ENCODE data around the gene RABL2B. TPM values are rescaled to one million over a fixed set of nuclear protein-coding genes. Genes with fewer than 3 reads are reported as not detected.

The RABL2B gene
- total RNA-seq, 1 experiment from 2014 or later: 36.7 TPM

DNA sequence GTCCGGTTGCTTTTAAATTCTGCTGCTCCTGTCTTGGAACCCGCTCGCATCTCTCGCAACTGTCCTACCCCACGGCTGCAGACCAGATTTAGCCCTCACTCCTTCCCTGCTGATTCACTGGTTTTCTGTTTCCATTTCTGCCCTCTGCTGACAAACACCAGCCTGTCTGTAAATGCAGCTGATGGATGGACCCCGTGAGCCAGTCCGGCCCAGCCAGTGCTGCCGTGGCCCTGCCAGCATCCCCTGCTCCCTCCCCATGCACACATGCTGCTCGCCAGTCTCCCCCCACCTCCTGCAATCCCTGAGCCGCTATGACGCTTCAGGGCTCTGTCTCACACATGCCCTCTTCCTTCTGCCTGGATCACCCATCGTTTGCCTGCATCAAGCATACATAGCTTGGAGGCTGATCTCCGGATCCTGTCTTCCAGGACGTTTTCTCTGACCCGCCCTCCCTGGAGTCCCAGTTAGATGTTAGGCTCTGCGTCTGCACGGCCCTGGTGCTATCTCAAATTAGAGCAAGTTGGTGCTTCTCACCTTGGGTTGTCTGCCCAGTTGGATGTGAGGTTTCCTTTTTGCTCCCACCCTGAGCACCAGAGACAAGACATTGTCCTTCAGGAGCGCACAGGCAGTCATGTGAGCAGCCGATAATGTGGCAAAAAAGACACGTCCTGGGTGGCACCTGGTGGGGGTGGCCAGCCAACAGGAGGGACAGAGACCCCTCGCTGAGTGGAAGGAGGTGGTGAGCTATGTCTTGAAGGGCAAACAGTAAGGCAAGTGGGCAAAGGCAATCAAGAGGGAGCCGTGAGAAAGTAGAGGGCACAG is 49.7 kb downstream of the RABL2B start:
- intact Hi-C loops (cut with micrococcal nuclease): no loop called here
- H3K36me3 ChIP-seq (ENCODE audit: control insufficient read depth in 1 of 2, insufficient read depth in 2 of 2, low read length in 2 of 2): no peaks in the 10 kb centered on the region; a peak in 1 of 4 replicates
- peaks cover 0 to 12% of the 10 kb centered on the region in 2 experiments; a peak in 2 of 4 replicates for H3K4me1 ChIP-seq (ENCODE audit: control insufficient read depth in 1 of 2, insufficient read depth in 2 of 2, low read length in 2 of 2)
- H3K9me2 ChIP-seq (ENCODE audit: insufficient read depth): no peaks in the 10 kb centered on the region
- no peaks in the 10 kb centered on the region for H3K9me3 ChIP-seq (ENCODE audit: control insufficient read depth in 1 of 2, insufficient read depth in 1 of 2, low read depth in 1 of 2, low read length in 2 of 2)
- no peak overlapping the region for H3K4me2 ChIP-seq (ENCODE audit: low read length)
- no peak overlapping the region for H3K4me3 ChIP-seq (replicated peaks in 1 of 2; ENCODE audit: low read depth in 1 of 2, low read length in 2 of 2)
- BruUV-seq (replicated peaks): no TSS peak
- ChIA-PET RAD21 (ENCODE audit: low non-redundant PET in 1 of 2, low total read pairs in 2 of 2, uncharacterized antibody in 2 of 2, unreplicated experiment in 2 of 2) (no interaction called here), POLR2A (no interaction called here), CTCF (no interaction called here)
- H2AFZ ChIP-seq (ENCODE audit: low read depth, low read length, poor library complexity, severe bottlenecking): no peak overlapping the region
- no peak overlapping the region for H3K27ac ChIP-seq (ENCODE audit: low read depth, low read length)
- no peaks in the 10 kb centered on the region for H4K20me1 ChIP-seq (ENCODE audit: insufficient read depth)
- no peaks in the 10 kb centered on the region for H3K27me3 ChIP-seq (ENCODE audit: insufficient read depth, low read length)
- no peak overlapping the region for H3K9ac ChIP-seq (ENCODE audit: low read length)
- DNase-seq (ENCODE audit: low read depth, low spot score) (no peak), ATAC-seq (no peak)
- TF ChIP-seq POLR2A (IDR thresholded peaks at IDR 0.05; ENCODE audit: borderline replicate concordance, extremely low read depth, insufficient read depth, insufficient read length): no peak
- no peak for TF ChIP-seq ZFX (IDR thresholded peaks at IDR 0.05)
- no peak for TF ChIP-seq POLR2AphosphoS5 (IDR thresholded peaks at IDR 0.05; ENCODE audit: low read depth, low read length)
- TF ChIP-seq, protein P1, sequence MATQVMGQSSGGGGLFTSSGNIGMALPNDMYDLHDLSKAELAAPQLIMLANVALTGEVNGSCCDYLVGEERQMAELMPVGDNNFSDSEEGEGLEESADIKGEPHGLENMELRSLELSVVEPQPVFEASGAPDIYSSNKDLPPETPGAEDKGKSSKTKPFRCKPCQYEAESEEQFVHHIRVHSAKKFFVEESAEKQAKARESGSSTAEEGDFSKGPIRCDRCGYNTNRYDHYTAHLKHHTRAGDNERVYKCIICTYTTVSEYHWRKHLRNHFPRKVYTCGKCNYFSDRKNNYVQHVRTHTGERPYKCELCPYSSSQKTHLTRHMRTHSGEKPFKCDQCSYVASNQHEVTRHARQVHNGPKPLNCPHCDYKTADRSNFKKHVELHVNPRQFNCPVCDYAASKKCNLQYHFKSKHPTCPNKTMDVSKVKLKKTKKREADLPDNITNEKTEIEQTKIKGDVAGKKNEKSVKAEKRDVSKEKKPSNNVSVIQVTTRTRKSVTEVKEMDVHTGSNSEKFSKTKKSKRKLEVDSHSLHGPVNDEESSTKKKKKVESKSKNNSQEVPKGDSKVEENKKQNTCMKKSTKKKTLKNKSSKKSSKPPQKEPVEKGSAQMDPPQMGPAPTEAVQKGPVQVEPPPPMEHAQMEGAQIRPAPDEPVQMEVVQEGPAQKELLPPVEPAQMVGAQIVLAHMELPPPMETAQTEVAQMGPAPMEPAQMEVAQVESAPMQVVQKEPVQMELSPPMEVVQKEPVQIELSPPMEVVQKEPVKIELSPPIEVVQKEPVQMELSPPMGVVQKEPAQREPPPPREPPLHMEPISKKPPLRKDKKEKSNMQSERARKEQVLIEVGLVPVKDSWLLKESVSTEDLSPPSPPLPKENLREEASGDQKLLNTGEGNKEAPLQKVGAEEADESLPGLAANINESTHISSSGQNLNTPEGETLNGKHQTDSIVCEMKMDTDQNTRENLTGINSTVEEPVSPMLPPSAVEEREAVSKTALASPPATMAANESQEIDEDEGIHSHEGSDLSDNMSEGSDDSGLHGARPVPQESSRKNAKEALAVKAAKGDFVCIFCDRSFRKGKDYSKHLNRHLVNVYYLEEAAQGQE (IDR thresholded peaks at IDR 0.05; ENCODE audit: low read depth): no peak
- TF ChIP-seq ZNF274 (IDR thresholded peaks at IDR 0.05; ENCODE audit: low read depth, low read length): no peak
- TF ChIP-seq SRF (IDR thresholded peaks at IDR 0.05; ENCODE audit: low read depth): no peak
- no peaks in the 10 kb centered on the region for H3K79me2 ChIP-seq (ENCODE audit: insufficient read depth, low read length)
